SK-N-SH treated with all-trans-retinoic acid at 6 μM for 48 hours (cell line): ENCODE results near the gene CADM1.

Experiments used
- ATAC-seq: fragments of 200-7000 bp; cut with Tn5 transposase; 3 replicates; pipeline ENCODE4 v1.9.1; 2020; ENCODE audit warnings: mild to moderate bottlenecking, moderate library complexity
- ARNTL ChIP-seq: fragments of 450-650 bp; formaldehyde crosslinking; IDR thresholded peaks from 2 replicates; pipeline ENCODE4 v1.5.0; 2020; ENCODE audit warnings: low read depth, mild to moderate bottlenecking, moderate library complexity, borderline replicate concordance
- BACH2 ChIP-seq: fragments of 250-450 bp; sonication (Bioruptor Pico); IDR thresholded peaks from 2 replicates; pipeline ENCODE4 v1.9.0; 2021; ENCODE audit warnings: mild to moderate bottlenecking, borderline replicate concordance
- CSDC2 ChIP-seq: fragments of 250-450 bp; sonication (Bioruptor Pico); IDR thresholded peaks from 2 replicates; pipeline ENCODE4 v1.5.0; 2020; ENCODE audit warnings: mild to moderate bottlenecking, moderate library complexity
- ESRRG ChIP-seq: fragments of 250-450 bp; sonication (Bioruptor Pico); IDR thresholded peaks from 2 replicates; pipeline ENCODE4 v1.6.1; 2021; ENCODE audit warnings: mild to moderate bottlenecking
- GLIS3 ChIP-seq: fragments of 250-450 bp; sonication (Bioruptor Pico); IDR thresholded peaks from 2 replicates; pipeline ENCODE4 v1.5.0; 2020; ENCODE audit warnings: mild to moderate bottlenecking, moderate library complexity
- ISL1 ChIP-seq: fragments of 250-450 bp; sonication (Bioruptor Pico); IDR thresholded peaks from 2 replicates; pipeline ENCODE4 v2.1.2; 2022; ENCODE audit warnings: mild to moderate bottlenecking, moderate library complexity
- OSR1 ChIP-seq: fragments of 250-450 bp; sonication (Bioruptor Pico); IDR thresholded peaks from 2 replicates; pipeline ENCODE4 v1.8.0; 2022; ENCODE audit warnings: moderate library complexity, mild to moderate bottlenecking, inconsistent platforms
- PPARA ChIP-seq: fragments of 250-450 bp; sonication (Bioruptor Pico); IDR thresholded peaks from 2 replicates; pipeline ENCODE4 v1.5.0; 2020; ENCODE audit warnings: mild to moderate bottlenecking, borderline replicate concordance
- RARB ChIP-seq: fragments of 250-450 bp; sonication (Bioruptor Pico); IDR thresholded peaks from 2 replicates; pipeline ENCODE4 v1.8.0; 2021; ENCODE audit warnings: mild to moderate bottlenecking, moderate library complexity
- SNAI2 ChIP-seq: fragments of 250-450 bp; sonication (Bioruptor Pico); IDR thresholded peaks from 2 replicates; pipeline ENCODE4 v1.5.0; 2020; ENCODE audit warnings: mild to moderate bottlenecking, moderate library complexity
- TCF4 ChIP-seq: fragments of 250-450 bp; sonication (Bioruptor Pico); IDR thresholded peaks from 2 replicates; pipeline ENCODE4 v1.8.0; 2021; ENCODE audit warnings: mild to moderate bottlenecking, moderate library complexity, borderline replicate concordance
- TOX ChIP-seq: fragments of 250-450 bp; sonication (Bioruptor Pico); IDR thresholded peaks from 2 replicates; pipeline ENCODE4 v1.8.0; 2021; ENCODE audit warnings: mild to moderate bottlenecking, moderate library complexity, borderline replicate concordance
- ZC3H10 ChIP-seq: fragments of 250-450 bp; sonication (Bioruptor Pico); IDR thresholded peaks from 2 replicates; pipeline ENCODE4 v1.5.1; 2021; ENCODE audit warnings: mild to moderate bottlenecking, moderate library complexity
- ZFP3 ChIP-seq: fragments of 250-450 bp; sonication (Bioruptor Pico); IDR thresholded peaks from 2 replicates; pipeline ENCODE4 v1.5.0; 2020; ENCODE audit warnings: mild to moderate bottlenecking, moderate library complexity
- ZNF565 ChIP-seq: fragments of 450-650 bp; formaldehyde crosslinking; conservative IDR thresholded peaks from 2 replicates; pipeline ENCODE4 v1.5.0; 2020; ENCODE audit warnings: low read depth, mild to moderate bottlenecking, moderate library complexity
- ZNF70 ChIP-seq: fragments of 450-650 bp; formaldehyde crosslinking; IDR thresholded peaks from 2 replicates; pipeline ENCODE4 v1.5.0; 2020; ENCODE audit warnings: mild to moderate bottlenecking, moderate library complexity
- ZNF8 ChIP-seq: fragments of 450-650 bp; formaldehyde crosslinking; IDR thresholded peaks from 2 replicates; pipeline ENCODE4 v1.5.0; 2020; ENCODE audit warnings: mild to moderate bottlenecking, moderate library complexity
- TF ChIP-seq, protein P1 (sequence below): fragments of 250-450 bp; sonication (Bioruptor Pico); IDR thresholded peaks from 2 replicates; pipeline ENCODE4 v1.5.0; 2020; ENCODE audit warnings: mild to moderate bottlenecking, moderate library complexity
- TF ChIP-seq, protein P2 (sequence below): fragments of 250-450 bp; sonication (Bioruptor Pico); IDR thresholded peaks from 2 replicates; pipeline ENCODE4 v1.5.1; 2021; ENCODE audit warnings: mild to moderate bottlenecking, moderate library complexity
- TF ChIP-seq, protein P3 (sequence below): fragments of 250-450 bp; sonication (Bioruptor Pico); IDR thresholded peaks from 2 replicates; pipeline ENCODE4 v1.8.0; 2020; ENCODE audit warnings: mild to moderate bottlenecking, moderate library complexity, borderline replicate concordance
- TF ChIP-seq, protein P4 (sequence below): fragments of 250-450 bp; sonication (Bioruptor Pico); IDR thresholded peaks from 2 replicates; pipeline ENCODE4 v1.5.1; 2020; ENCODE audit warnings: low read depth, mild to moderate bottlenecking, moderate library complexity

Gene CADM1

DNA sequence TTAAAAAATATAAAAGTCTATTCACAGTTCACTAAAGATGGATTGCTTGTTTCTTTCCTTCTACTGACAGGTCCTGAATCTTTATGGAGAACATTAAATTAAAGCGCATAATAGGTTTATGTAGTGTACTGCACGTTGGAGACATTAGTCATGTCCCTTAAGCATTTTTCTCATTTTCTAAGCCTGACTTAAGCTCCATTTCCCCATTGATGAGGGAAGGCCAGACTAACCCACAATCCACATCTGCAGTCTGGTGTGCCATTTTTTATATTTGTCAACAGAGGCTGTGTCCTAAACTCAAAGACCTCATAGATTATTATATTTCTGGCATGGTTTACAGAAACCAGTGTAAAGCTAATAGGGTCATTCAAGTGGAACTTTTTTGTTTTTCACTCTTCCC lies 39.9 kb downstream of the CADM1 start:
- ATAC-seq: peak; percentile 77; the same call in 2 of the 3 replicates
- TF ChIP-seq ISL1: peak; percentile 84
- TF ChIP-seq TCF4: no peak
- TF ChIP-seq, all 23 proteins: peak for 1

DNA sequence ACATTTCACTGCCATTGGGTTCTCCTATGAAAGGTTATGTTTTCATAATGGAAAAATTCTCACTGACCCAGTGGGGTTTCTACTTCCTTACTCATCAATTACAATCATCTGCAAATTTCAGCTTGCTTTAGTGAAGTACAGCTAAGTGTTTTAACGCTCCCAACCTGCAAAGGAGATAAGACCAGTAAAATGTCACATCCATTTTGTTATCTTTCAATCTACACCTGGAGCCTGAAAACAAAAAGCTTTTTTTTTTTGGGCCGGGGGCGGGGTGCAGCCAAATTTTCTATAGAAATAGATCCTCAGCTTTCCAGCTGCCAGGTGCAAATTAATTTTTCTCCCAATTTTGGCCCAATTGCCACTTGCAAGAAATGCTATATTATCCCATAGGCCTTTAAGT lies 40.6 kb downstream of the CADM1 start:
- no peak for TF ChIP-seq ZC3H10 (CRISPR knock-in tag)
- TF ChIP-seq, protein P1, sequence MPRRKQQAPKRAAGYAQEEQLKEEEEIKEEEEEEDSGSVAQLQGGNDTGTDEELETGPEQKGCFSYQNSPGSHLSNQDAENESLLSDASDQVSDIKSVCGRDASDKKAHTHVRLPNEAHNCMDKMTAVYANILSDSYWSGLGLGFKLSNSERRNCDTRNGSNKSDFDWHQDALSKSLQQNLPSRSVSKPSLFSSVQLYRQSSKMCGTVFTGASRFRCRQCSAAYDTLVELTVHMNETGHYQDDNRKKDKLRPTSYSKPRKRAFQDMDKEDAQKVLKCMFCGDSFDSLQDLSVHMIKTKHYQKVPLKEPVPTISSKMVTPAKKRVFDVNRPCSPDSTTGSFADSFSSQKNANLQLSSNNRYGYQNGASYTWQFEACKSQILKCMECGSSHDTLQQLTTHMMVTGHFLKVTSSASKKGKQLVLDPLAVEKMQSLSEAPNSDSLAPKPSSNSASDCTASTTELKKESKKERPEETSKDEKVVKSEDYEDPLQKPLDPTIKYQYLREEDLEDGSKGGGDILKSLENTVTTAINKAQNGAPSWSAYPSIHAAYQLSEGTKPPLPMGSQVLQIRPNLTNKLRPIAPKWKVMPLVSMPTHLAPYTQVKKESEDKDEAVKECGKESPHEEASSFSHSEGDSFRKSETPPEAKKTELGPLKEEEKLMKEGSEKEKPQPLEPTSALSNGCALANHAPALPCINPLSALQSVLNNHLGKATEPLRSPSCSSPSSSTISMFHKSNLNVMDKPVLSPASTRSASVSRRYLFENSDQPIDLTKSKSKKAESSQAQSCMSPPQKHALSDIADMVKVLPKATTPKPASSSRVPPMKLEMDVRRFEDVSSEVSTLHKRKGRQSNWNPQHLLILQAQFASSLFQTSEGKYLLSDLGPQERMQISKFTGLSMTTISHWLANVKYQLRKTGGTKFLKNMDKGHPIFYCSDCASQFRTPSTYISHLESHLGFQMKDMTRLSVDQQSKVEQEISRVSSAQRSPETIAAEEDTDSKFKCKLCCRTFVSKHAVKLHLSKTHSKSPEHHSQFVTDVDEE (CRISPR knock-in tag): no peak
- TF ChIP-seq, protein P2, sequence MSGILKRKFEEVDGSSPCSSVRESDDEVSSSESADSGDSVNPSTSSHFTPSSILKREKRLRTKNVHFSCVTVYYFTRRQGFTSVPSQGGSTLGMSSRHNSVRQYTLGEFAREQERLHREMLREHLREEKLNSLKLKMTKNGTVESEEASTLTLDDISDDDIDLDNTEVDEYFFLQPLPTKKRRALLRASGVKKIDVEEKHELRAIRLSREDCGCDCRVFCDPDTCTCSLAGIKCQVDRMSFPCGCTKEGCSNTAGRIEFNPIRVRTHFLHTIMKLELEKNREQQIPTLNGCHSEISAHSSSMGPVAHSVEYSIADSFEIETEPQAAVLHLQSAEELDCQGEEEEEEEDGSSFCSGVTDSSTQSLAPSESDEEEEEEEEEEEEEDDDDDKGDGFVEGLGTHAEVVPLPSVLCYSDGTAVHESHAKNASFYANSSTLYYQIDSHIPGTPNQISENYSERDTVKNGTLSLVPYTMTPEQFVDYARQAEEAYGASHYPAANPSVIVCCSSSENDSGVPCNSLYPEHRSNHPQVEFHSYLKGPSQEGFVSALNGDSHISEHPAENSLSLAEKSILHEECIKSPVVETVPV (CRISPR knock-in tag): no peak
- TF ChIP-seq OSR1 (CRISPR knock-in tag): no peak
- TF ChIP-seq PPARA (CRISPR knock-in tag): no peak
- no peak for TF ChIP-seq RARB (CRISPR knock-in tag)
- TF ChIP-seq ESRRG: no peak
- TF ChIP-seq TOX (CRISPR knock-in tag): no peak
- ATAC-seq: no peak

DNA sequence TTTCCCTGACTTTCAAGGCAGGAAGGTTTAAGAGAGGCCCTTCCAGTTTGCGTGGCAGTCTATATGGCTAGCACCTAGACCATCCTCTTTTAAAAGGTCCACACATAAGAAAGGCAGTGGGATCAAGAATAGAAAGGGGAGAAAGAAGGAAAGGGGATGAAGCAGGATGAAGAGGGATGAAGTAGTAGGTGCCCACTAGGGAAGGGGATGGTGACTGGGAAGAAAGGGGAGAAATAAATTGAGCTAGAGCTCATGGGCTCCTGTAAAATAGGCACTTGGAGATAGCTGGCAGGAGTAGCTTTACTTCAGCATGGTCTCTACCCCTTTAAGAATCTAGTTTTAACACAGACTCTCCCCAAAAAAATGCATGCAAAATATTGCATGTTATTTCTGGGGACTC lies 41.5 kb downstream of the CADM1 start:
- TF ChIP-seq PPARA (CRISPR knock-in tag) (no peak), TOX (CRISPR knock-in tag) (no peak), ZNF565 (CRISPR knock-in tag) (no peak), OSR1 (CRISPR knock-in tag) (no peak), BACH2 (CRISPR knock-in tag) (no peak), ISL1 (no peak), SNAI2 (no peak), ZNF70 (CRISPR knock-in tag) (no peak), ZFP3 (no peak), GLIS3 (CRISPR knock-in tag) (no peak), RARB (CRISPR knock-in tag) (no peak)
- TF ChIP-seq, protein P3, sequence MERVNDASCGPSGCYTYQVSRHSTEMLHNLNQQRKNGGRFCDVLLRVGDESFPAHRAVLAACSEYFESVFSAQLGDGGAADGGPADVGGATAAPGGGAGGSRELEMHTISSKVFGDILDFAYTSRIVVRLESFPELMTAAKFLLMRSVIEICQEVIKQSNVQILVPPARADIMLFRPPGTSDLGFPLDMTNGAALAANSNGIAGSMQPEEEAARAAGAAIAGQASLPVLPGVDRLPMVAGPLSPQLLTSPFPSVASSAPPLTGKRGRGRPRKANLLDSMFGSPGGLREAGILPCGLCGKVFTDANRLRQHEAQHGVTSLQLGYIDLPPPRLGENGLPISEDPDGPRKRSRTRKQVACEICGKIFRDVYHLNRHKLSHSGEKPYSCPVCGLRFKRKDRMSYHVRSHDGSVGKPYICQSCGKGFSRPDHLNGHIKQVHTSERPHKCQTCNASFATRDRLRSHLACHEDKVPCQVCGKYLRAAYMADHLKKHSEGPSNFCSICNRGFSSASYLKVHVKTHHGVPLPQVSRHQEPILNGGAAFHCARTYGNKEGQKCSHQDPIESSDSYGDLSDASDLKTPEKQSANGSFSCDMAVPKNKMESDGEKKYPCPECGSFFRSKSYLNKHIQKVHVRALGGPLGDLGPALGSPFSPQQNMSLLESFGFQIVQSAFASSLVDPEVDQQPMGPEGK (CRISPR knock-in tag): no peak
- TF ChIP-seq, protein P4, sequence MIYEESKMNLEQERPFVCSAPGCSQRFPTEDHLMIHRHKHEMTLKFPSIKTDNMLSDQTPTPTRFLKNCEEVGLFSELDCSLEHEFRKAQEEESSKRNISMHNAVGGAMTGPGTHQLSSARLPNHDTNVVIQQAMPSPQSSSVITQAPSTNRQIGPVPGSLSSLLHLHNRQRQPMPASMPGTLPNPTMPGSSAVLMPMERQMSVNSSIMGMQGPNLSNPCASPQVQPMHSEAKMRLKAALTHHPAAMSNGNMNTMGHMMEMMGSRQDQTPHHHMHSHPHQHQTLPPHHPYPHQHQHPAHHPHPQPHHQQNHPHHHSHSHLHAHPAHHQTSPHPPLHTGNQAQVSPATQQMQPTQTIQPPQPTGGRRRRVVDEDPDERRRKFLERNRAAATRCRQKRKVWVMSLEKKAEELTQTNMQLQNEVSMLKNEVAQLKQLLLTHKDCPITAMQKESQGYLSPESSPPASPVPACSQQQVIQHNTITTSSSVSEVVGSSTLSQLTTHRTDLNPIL: no peak
- ATAC-seq: no peak

DNA sequence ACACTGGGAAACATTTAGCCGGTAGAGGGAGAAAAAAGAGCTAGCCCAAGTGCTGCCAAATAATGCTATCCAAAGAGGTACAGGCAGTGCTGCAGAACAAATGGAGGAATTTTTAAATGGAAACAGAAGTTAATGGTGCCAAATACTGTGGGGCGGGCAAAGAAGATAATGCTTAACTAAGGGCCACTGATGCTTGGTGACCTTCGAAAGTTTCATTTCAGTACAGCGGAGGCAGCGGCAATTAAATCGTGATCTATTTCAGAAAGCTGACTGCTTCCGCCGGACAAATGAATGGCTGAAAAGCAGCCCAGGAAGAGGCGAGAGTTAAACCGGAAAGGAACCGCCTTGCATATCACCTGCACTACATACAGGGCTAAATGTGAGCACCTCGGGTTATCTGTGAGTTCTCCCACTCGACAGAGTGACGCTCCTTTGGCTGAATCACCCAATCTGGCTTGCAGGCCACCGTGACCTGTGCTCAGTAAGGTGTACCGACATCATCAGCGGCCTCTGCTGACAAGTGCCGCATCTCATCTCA lies 42.1 kb downstream of the CADM1 start:
- ATAC-seq: no peak
- TF ChIP-seq TOX (CRISPR knock-in tag) (no peak), SNAI2 (no peak)
- TF ChIP-seq, protein P4: no peak

DNA sequence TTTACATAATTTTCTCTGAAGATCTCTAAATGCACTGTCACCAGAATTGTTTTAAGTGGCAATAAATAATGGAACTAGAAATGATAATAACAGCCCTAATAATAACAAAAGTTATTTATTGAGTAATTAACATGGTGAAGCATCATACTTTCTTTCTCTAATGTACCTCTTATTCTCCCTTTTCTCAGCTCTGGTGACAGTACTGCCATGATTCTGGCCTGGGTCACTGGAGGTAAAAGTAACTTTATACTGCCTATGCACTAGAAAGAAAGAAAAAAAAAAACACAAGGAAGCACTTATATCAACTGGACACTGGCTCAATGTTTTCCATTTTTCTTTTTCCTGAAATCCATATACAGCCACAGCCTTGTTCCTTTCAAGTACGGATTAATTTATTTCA lies 43.7 kb downstream of the CADM1 start:
- ATAC-seq: no peak
- TF ChIP-seq ARNTL (CRISPR knock-in tag) (no peak), ZNF70 (CRISPR knock-in tag) (no peak), ZC3H10 (CRISPR knock-in tag) (no peak), TOX (CRISPR knock-in tag) (no peak), ISL1 (no peak), ZNF565 (CRISPR knock-in tag) (no peak), RARB (CRISPR knock-in tag) (no peak), BACH2 (CRISPR knock-in tag) (no peak), ZNF8 (CRISPR knock-in tag) (no peak), SNAI2 (no peak), CSDC2 (CRISPR knock-in tag) (no peak)
- TF ChIP-seq, protein P4: no peak
- TF ChIP-seq, protein P2 (CRISPR knock-in tag): no peak
